NCI-H748 treated with DMSO at 0.1 percent for 48 hours (cell line): ENCODE measurements around the gene ADAM17.
"Not testable (repeated sequence)": the region's sequence is repeated elsewhere in the genome, so short reads cannot be mapped to it uniquely, and the experiment has no call there.

Experiments used
- DNase-seq: peaks from one replicate; lab custom pipeline; 2025; lab: John Stamatoyannopoulos, UW

Gene ADAM17

GRCh38 chr2:9555297-9556120 is at the start of gene ADAM17:
TSS of gene ADAM17 (minus strand) at chr2:9555830. CDS start at chr2:9555605, 225 bp downstream.
- DNase-seq = peak; percentile 96

- DNase-seq = no peak
Measured at GRCh38 chr2:9602412-9602811, 46.8 kb upstream of the ADAM17 start.

- no peak for DNase-seq
Measured at GRCh38 chr2:9601397-9601796, 45.8 kb upstream of the ADAM17 start.

GRCh38 chr2:9599430-9599829 is 43.8 kb upstream of the ADAM17 start:
- DNase-seq = no peak

GRCh38 chr2:9596621-9597311 is 41.1 kb upstream of the ADAM17 start:
- no peak for DNase-seq

GRCh38 chr2:9595746-9596145 is 40.1 kb upstream of the ADAM17 start:
- no peak for DNase-seq

- not testable (repeated sequence) for DNase-seq
Measured at GRCh38 chr2:9595256-9595655, 39.6 kb upstream of the ADAM17 start.

GRCh38 chr2:9594366-9595054 is 38.9 kb upstream of the ADAM17 start:
- DNase-seq = no peak

GRCh38 chr2:9593925-9594324 is 38.3 kb upstream of the ADAM17 start:
- no peak for DNase-seq

GRCh38 chr2:9592699-9593098 is 37.1 kb upstream of the ADAM17 start:
- DNase-seq = no peak

- no peak for DNase-seq
Measured at GRCh38 chr2:9590641-9591040, 35.0 kb upstream of the ADAM17 start.

- no peak for DNase-seq
Measured at GRCh38 chr2:9586465-9586864, 30.8 kb upstream of the ADAM17 start.

GRCh38 chr2:9585486-9585885 is 29.9 kb upstream of the ADAM17 start:
- DNase-seq = no peak

- not testable (repeated sequence) for DNase-seq
Measured at GRCh38 chr2:9584902-9585301, 29.3 kb upstream of the ADAM17 start.

- DNase-seq = no peak
Measured at GRCh38 chr2:9582624-9583023, 27.0 kb upstream of the ADAM17 start.

- DNase-seq = no peak
Measured at GRCh38 chr2:9578467-9579235, 23.0 kb upstream of the ADAM17 start.

- no peak for DNase-seq
Measured at GRCh38 chr2:9574331-9574730, 18.7 kb upstream of the ADAM17 start.

- no peak for DNase-seq
Measured at GRCh38 chr2:9573840-9574239, 18.2 kb upstream of the ADAM17 start.

- DNase-seq = no peak
Measured at GRCh38 chr2:9573013-9573720, 17.5 kb upstream of the ADAM17 start.

GRCh38 chr2:9570182-9571060 is 14.8 kb upstream of the ADAM17 start:
- DNase-seq = no peak
